Adrenal gland (tissue), 5 donors: ENCODE data around the gene UNC5C.

ENCODE experiments used
- POLR2A ChIP-seq, 2 donors: fragments of 450-650 bp; IDR thresholded peaks; one replicate each; pipeline ENCODE4 v1.6.1; 2017; ENCODE audit warnings: antibody characterized with exemption in 2 of 2, mild to moderate bottlenecking in 2 of 2, moderate library complexity in 1 of 2
- TF ChIP-seq, protein P1 (sequence below), 6 experiments: fragments of 450-650 bp in 4 of 6; fragments of 200-600 bp in 2 of 6; sonication (generic) in 1 of 6; IDR thresholded peaks; 1 replicate in 5 of 6; 2 replicates in 1 of 6; pipeline versions ENCODE4 v1.5.1 to v1.8.0; 2016 to 2021; ENCODE audit warnings: antibody characterized with exemption in 6 of 6, mild to moderate bottlenecking in 2 of 6, moderate library complexity in 1 of 6
- donor health status: DM: no; HTN: no; CAD: no.

DNA sequence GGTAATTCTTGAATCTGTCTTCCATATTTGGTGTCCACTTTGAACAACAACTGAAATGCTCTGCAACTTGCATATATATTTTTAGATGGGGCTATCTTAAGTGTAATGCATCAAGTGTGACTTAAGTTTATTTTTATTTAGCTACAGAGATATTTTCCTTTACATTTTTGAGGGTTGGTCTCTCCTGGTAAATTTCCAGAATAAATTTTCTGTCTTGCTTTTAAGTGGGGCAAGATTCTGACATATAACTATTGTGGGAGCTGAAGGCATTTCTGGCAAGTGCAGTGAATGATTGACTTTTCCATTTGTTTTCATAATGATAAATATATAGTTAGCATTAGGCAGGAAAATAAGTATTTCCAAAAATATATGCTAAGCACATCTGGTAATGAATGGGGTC is 18.8 kb downstream of the UNC5C start:
- TF ChIP-seq, protein P1, sequence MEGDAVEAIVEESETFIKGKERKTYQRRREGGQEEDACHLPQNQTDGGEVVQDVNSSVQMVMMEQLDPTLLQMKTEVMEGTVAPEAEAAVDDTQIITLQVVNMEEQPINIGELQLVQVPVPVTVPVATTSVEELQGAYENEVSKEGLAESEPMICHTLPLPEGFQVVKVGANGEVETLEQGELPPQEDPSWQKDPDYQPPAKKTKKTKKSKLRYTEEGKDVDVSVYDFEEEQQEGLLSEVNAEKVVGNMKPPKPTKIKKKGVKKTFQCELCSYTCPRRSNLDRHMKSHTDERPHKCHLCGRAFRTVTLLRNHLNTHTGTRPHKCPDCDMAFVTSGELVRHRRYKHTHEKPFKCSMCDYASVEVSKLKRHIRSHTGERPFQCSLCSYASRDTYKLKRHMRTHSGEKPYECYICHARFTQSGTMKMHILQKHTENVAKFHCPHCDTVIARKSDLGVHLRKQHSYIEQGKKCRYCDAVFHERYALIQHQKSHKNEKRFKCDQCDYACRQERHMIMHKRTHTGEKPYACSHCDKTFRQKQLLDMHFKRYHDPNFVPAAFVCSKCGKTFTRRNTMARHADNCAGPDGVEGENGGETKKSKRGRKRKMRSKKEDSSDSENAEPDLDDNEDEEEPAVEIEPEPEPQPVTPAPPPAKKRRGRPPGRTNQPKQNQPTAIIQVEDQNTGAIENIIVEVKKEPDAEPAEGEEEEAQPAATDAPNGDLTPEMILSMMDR (IDR thresholded peaks at IDR 0.05) = no peak
- no peak for TF ChIP-seq POLR2A (IDR thresholded peaks at IDR 0.05)
